WTC11 (cell line): ENCODE measurements around the gene RYR3.

Source experiments
- FOXJ3 ChIP-seq: sonication (generic); formaldehyde crosslinking; IDR thresholded peaks from 2 replicates; pipeline ENCODE4 v1.9.0; 2021; ENCODE audit warnings: missing genetic modification reagents, mild to moderate bottlenecking, borderline replicate concordance
- FOXK1 ChIP-seq: sonication (generic); formaldehyde crosslinking; IDR thresholded peaks from 2 replicates; pipeline ENCODE4 v1.8.0; 2022; ENCODE audit warnings: mild to moderate bottlenecking, moderate library complexity, missing genetic modification reagents
- JUN ChIP-seq: sonication (generic); formaldehyde crosslinking; IDR thresholded peaks from 2 replicates; pipeline ENCODE4 v1.8.0; 2023; ENCODE audit warnings: mild to moderate bottlenecking, missing genetic modification reagents
- NFYB ChIP-seq: sonication (generic); formaldehyde crosslinking; conservative IDR thresholded peaks from 2 replicates; pipeline ENCODE4 v1.8.0; 2022; ENCODE audit warnings: low read depth, missing genetic modification reagents
- NR2C2 ChIP-seq: sonication (generic); formaldehyde crosslinking; IDR thresholded peaks from 2 replicates; pipeline ENCODE4 v1.8.0; 2022; ENCODE audit warnings: mild to moderate bottlenecking, missing genetic modification reagents
- SMAD4 ChIP-seq: sonication (generic); formaldehyde crosslinking; IDR thresholded peaks from 2 replicates; pipeline ENCODE4 v1.8.0; 2022; ENCODE audit warnings: mild to moderate bottlenecking, missing genetic modification reagents
- USF1 ChIP-seq: sonication (generic); formaldehyde crosslinking; IDR thresholded peaks from 2 replicates; pipeline ENCODE4 v1.8.0; 2022; ENCODE audit warnings: mild to moderate bottlenecking, missing genetic modification reagents
- ZNF121 ChIP-seq: sonication (generic); formaldehyde crosslinking; IDR thresholded peaks from 2 replicates; pipeline ENCODE4 v1.8.0; 2023; ENCODE audit warnings: missing genetic modification reagents
- ZNF396 ChIP-seq: fragments of 250-450 bp; sonication (Bioruptor Pico); IDR thresholded peaks from 2 replicates; pipeline ENCODE4 v1.8.0; 2021; ENCODE audit warnings: mild to moderate bottlenecking, moderate library complexity, borderline replicate concordance
- TF ChIP-seq, protein P1 (sequence below): fragments of 200-600 bp; IDR thresholded peaks from 2 replicates; pipeline ENCODE4 v1.8.0; 2022; ENCODE audit warnings: antibody characterized with exemption
- TF ChIP-seq, protein P2 (sequence below): sonication (generic); formaldehyde crosslinking; IDR thresholded peaks from 2 replicates; pipeline ENCODE4 v1.8.0; 2023; ENCODE audit warnings: mild to moderate bottlenecking, missing genetic modification reagents

GRCh38 chr15:33902043-33902442, 591.3 kb downstream of the RYR3 start:
- TF ChIP-seq, protein P1, sequence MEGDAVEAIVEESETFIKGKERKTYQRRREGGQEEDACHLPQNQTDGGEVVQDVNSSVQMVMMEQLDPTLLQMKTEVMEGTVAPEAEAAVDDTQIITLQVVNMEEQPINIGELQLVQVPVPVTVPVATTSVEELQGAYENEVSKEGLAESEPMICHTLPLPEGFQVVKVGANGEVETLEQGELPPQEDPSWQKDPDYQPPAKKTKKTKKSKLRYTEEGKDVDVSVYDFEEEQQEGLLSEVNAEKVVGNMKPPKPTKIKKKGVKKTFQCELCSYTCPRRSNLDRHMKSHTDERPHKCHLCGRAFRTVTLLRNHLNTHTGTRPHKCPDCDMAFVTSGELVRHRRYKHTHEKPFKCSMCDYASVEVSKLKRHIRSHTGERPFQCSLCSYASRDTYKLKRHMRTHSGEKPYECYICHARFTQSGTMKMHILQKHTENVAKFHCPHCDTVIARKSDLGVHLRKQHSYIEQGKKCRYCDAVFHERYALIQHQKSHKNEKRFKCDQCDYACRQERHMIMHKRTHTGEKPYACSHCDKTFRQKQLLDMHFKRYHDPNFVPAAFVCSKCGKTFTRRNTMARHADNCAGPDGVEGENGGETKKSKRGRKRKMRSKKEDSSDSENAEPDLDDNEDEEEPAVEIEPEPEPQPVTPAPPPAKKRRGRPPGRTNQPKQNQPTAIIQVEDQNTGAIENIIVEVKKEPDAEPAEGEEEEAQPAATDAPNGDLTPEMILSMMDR = no peak
- TF ChIP-seq ZNF396 (CRISPR knock-in tag) = no peak
- no peak for TF ChIP-seq NR2C2 (CRISPR knock-in tag)
- TF ChIP-seq, protein P2, sequence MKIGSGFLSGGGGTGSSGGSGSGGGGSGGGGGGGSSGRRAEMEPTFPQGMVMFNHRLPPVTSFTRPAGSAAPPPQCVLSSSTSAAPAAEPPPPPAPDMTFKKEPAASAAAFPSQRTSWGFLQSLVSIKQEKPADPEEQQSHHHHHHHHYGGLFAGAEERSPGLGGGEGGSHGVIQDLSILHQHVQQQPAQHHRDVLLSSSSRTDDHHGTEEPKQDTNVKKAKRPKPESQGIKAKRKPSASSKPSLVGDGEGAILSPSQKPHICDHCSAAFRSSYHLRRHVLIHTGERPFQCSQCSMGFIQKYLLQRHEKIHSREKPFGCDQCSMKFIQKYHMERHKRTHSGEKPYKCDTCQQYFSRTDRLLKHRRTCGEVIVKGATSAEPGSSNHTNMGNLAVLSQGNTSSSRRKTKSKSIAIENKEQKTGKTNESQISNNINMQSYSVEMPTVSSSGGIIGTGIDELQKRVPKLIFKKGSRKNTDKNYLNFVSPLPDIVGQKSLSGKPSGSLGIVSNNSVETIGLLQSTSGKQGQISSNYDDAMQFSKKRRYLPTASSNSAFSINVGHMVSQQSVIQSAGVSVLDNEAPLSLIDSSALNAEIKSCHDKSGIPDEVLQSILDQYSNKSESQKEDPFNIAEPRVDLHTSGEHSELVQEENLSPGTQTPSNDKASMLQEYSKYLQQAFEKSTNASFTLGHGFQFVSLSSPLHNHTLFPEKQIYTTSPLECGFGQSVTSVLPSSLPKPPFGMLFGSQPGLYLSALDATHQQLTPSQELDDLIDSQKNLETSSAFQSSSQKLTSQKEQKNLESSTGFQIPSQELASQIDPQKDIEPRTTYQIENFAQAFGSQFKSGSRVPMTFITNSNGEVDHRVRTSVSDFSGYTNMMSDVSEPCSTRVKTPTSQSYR = no peak
- TF ChIP-seq NFYB = no peak
- no peak for TF ChIP-seq USF1
- TF ChIP-seq FOXJ3 (CRISPR knock-in tag) = no peak
- TF ChIP-seq FOXK1 (CRISPR knock-in tag) = no peak
- TF ChIP-seq ZNF121 = no peak
- TF ChIP-seq SMAD4 (CRISPR knock-in tag) = no peak
- no peak for TF ChIP-seq JUN
